H1 (cell line): ENCODE results near the gene BBS9. TPM values are rescaled to one million over a fixed set of nuclear protein-coding genes. Genes with fewer than 3 reads are reported as not detected.

Experiments used
- CTCF ChIA-PET: fragments of 300-600 bp; sonication (Branson Sonifier 250); formaldehyde crosslinking; loops from one replicate; lab custom pipeline; 2021; ENCODE audit not compliant: partially characterized antibody; lab: Charles Lee
- POLR2A ChIA-PET: fragments of 300-600 bp; sonication (Branson Sonifier 250); formaldehyde crosslinking; loops from one replicate; lab custom pipeline; 2021; ENCODE audit warnings: inconsistent platforms; ENCODE audit not compliant: partially characterized antibody; lab: Charles Lee
- DNase-seq, 2 experiments: peaks; one replicate each; pipeline versions ENCODE4 v3.0.0 to v3.0.0-alpha.2; 2010 to 2022; ENCODE audit warnings: low spot score in 2 of 2, low read depth in 1 of 2, mixed read lengths in 1 of 2
- FAIRE-seq: peaks from 2 replicates; lab custom pipeline; 2011; peaks lifted over from hg19 to GRCh38; lab: Jason Lieb, UNC
- H2AFZ ChIP-seq: 2 replicates; pipeline ENCODE4 v1.8.1; 2012; ENCODE audit warnings: low read length, inconsistent platforms
- H2AK5ac ChIP-seq: 2 replicates; pipeline ENCODE4 v1.6.1; 2013; ENCODE audit warnings: low read depth, low read length
- H2BK120ac ChIP-seq: replicated peaks from 2 replicates; pipeline ENCODE3; 2013; ENCODE audit warnings: low read depth, low read length, inconsistent platforms
- H2BK12ac ChIP-seq: 2 replicates; pipeline ENCODE4 v1.6.1; 2013; ENCODE audit warnings: low read depth, low read length
- H2BK15ac ChIP-seq: 2 replicates; pipeline ENCODE4 v1.6.1; 2013; ENCODE audit warnings: low read length
- H2BK20ac ChIP-seq: 2 replicates; pipeline ENCODE4 v1.6.1; 2013; ENCODE audit warnings: low read length
- H2BK5ac ChIP-seq: 2 replicates; pipeline ENCODE4 v1.6.1; 2013; ENCODE audit warnings: low read depth, low read length
- H3K14ac ChIP-seq: 2 replicates; pipeline ENCODE4 v1.6.1; 2013; ENCODE audit warnings: inconsistent platforms; ENCODE audit not compliant: insufficient read length
- H3K18ac ChIP-seq: 2 replicates; pipeline ENCODE4 v1.6.1; 2013; ENCODE audit warnings: low read length; ENCODE audit errors: extremely low read depth
- H3K23ac ChIP-seq: 2 replicates; pipeline ENCODE4 v1.6.1; 2013; ENCODE audit warnings: inconsistent platforms; ENCODE audit not compliant: insufficient read length
- H3K23me2 ChIP-seq: 2 replicates; pipeline ENCODE4 v1.6.1; 2013; ENCODE audit warnings: low read depth, low read length
- H3K27ac ChIP-seq: 2 replicates; pipeline ENCODE4 v1.6.1; 2011; ENCODE audit warnings: low read depth, low read length, inconsistent platforms
- H3K27me3 ChIP-seq, 4 experiments: replicated peaks in 1 of 4; 1 replicate in 1 of 4; 2 replicates in 3 of 4; pipeline versions ENCODE4 v1.6.1 to v1.8.1; 2011 to 2013; ENCODE audit warnings: low read length in 3 of 4, mild to moderate bottlenecking in 3 of 4, inconsistent platforms in 2 of 4, mixed read lengths in 2 of 4, moderate library complexity in 1 of 4; ENCODE audit not compliant: control insufficient read depth in 3 of 4, insufficient read depth in 3 of 4; ENCODE audit errors: extremely low read depth in 1 of 4
- H3K36me3 ChIP-seq, 4 experiments: 2 replicates each; pipeline versions ENCODE4 v1.6.1 to v1.8.1; 2011 to 2013; ENCODE audit warnings: mild to moderate bottlenecking in 4 of 4, low read length in 3 of 4, moderate library complexity in 2 of 4, control low read depth in 1 of 4, inconsistent platforms in 1 of 4; ENCODE audit not compliant: insufficient read depth in 4 of 4, control insufficient read depth in 2 of 4
- H3K4ac ChIP-seq: replicated peaks from 2 replicates; pipeline ENCODE3; 2013; ENCODE audit warnings: low read length, low read depth, mixed read lengths, inconsistent platforms; ENCODE audit not compliant: insufficient read length
- H3K4me1 ChIP-seq, 4 experiments: replicated peaks in 1 of 4; 1 replicate in 1 of 4; 2 replicates in 3 of 4; pipeline versions ENCODE4 v1.6.1 to v1.8.1; 2011 to 2013; ENCODE audit warnings: low read length in 3 of 4, inconsistent platforms in 2 of 4, mixed read lengths in 1 of 4; ENCODE audit not compliant: insufficient read depth in 4 of 4, control insufficient read depth in 3 of 4
- H3K4me2 ChIP-seq, 2 experiments: 2 replicates each; pipeline versions ENCODE4 v1.6.1 to v1.8.1; 2011 to 2013; ENCODE audit warnings: low read depth in 2 of 2, low read length in 2 of 2, control low read depth in 1 of 2, inconsistent platforms in 1 of 2, mild to moderate bottlenecking in 1 of 2; ENCODE audit not compliant: insufficient read depth in 1 of 2
- H3K4me3 ChIP-seq, 4 experiments: fragments of 200-600, 300-600 bp in 1 of 4; sonication (generic), shearing (Covaris generic), sonication (Bioruptor Twin) in 1 of 4; 2 replicates each; pipeline versions ENCODE4 v1.5.1 to v1.8.1; 2011 to 2016; ENCODE audit warnings: low read length in 4 of 4, low read depth in 3 of 4, control low read depth in 2 of 4, inconsistent platforms in 2 of 4, mild to moderate bottlenecking in 2 of 4, mixed read lengths in 1 of 4, moderate library complexity in 1 of 4; ENCODE audit not compliant: insufficient read depth in 2 of 4; ENCODE audit errors: extremely low read depth in 1 of 4
- H3K56ac ChIP-seq: replicated peaks from 2 replicates; pipeline ENCODE3; 2013; ENCODE audit warnings: low read depth, mild to moderate bottlenecking, mixed read lengths, low read length, inconsistent platforms; ENCODE audit not compliant: insufficient read length
- H3K79me1 ChIP-seq: 2 replicates; pipeline ENCODE4 v1.6.1; 2013; ENCODE audit warnings: low read depth, low read length, control low read depth
- H3K79me2 ChIP-seq, 2 experiments: 2 replicates each; pipeline versions ENCODE4 v1.6.1 to v1.8.1; 2012 to 2013; ENCODE audit warnings: low read length in 2 of 2, mild to moderate bottlenecking in 2 of 2, inconsistent platforms in 1 of 2; ENCODE audit not compliant: insufficient read depth in 2 of 2, control insufficient read depth in 1 of 2
- H3K9ac ChIP-seq, 4 experiments: replicated peaks in 1 of 4; 1 replicate in 1 of 4; 2 replicates in 3 of 4; pipeline versions ENCODE4 v1.6.1 to v1.8.1; 2011 to 2013; ENCODE audit warnings: low read depth in 3 of 4, low read length in 3 of 4, control low read depth in 2 of 4, mild to moderate bottlenecking in 2 of 4, moderate library complexity in 2 of 4, inconsistent platforms in 1 of 4; ENCODE audit errors: extremely low read depth in 1 of 4
- H3K9me3 ChIP-seq, 2 experiments: 2 replicates each; pipeline versions ENCODE4 v1.6.1 to v1.8.1; 2012 to 2013; ENCODE audit warnings: mild to moderate bottlenecking in 2 of 2, moderate library complexity in 2 of 2, control low read depth in 1 of 2, inconsistent platforms in 1 of 2, low read depth in 1 of 2, low read length in 1 of 2, mixed read lengths in 1 of 2; ENCODE audit not compliant: insufficient read depth in 2 of 2
- H4K20me1 ChIP-seq, 2 experiments: replicated peaks in 1 of 2; 2 replicates each; pipeline versions ENCODE3 to v1.8.1; 2011 to 2013; ENCODE audit warnings: inconsistent platforms in 2 of 2, low read length in 2 of 2, mild to moderate bottlenecking in 1 of 2; ENCODE audit not compliant: insufficient read depth in 2 of 2, control insufficient read depth in 1 of 2
- H4K5ac ChIP-seq: 2 replicates; pipeline ENCODE4 v1.6.1; 2013; ENCODE audit warnings: low read length, low read depth, mixed read lengths, inconsistent platforms; ENCODE audit not compliant: insufficient read length
- H4K8ac ChIP-seq: 2 replicates; pipeline ENCODE4 v1.8.0; 2013; ENCODE audit warnings: mild to moderate bottlenecking, moderate library complexity, low read length, inconsistent platforms; ENCODE audit not compliant: insufficient read depth; ENCODE audit errors: extremely low read depth
- H4K91ac ChIP-seq: replicated peaks from 2 replicates; pipeline ENCODE3; 2013; ENCODE audit warnings: low read length, mixed read lengths, inconsistent platforms; ENCODE audit not compliant: insufficient read length
- ATF3 ChIP-seq: IDR thresholded peaks from 2 replicates; pipeline ENCODE4 v1.6.1; 2011; ENCODE audit warnings: low read depth, mild to moderate bottlenecking, low read length; ENCODE audit not compliant: insufficient read depth
- CHD2 ChIP-seq: IDR thresholded peaks from 2 replicates; pipeline ENCODE4 v1.6.1; 2012; ENCODE audit warnings: low read length, improper control_type of control experiment
- GABPA ChIP-seq: IDR thresholded peaks from 2 replicates; pipeline ENCODE4 v1.6.1; 2011; ENCODE audit warnings: mild to moderate bottlenecking, low read length, moderate library complexity, borderline replicate concordance; ENCODE audit not compliant: insufficient read depth
- HDAC2 ChIP-seq, 2 experiments: fragments of 300-600 bp in 1 of 2; sonication (generic) in 1 of 2; IDR thresholded peaks; 2 replicates each; pipeline ENCODE4 v1.6.1; 2011 to 2012; ENCODE audit warnings: low read depth in 2 of 2, low read length in 2 of 2, mild to moderate bottlenecking in 2 of 2, moderate library complexity in 2 of 2, borderline replicate concordance in 1 of 2, inconsistent platforms in 1 of 2
- KDM5A ChIP-seq: fragments of 200-600 bp; IDR thresholded peaks from 2 replicates; pipeline ENCODE4 v1.7.1; 2012; ENCODE audit warnings: mild to moderate bottlenecking, low read length, inconsistent platforms, mixed read lengths
- MAFK ChIP-seq: IDR thresholded peaks from 2 replicates; pipeline ENCODE4 v1.6.1; 2012; ENCODE audit warnings: low read depth, mild to moderate bottlenecking, improper control_type of control experiment, low read length
- MAX ChIP-seq: IDR thresholded peaks from 2 replicates; pipeline ENCODE4 v1.6.1; 2012; ENCODE audit warnings: inconsistent platforms
- PHF8 ChIP-seq: fragments of 200-600 bp; sonication (generic); conservative IDR thresholded peaks from 2 replicates; pipeline ENCODE4 v1.7.1; 2012; ENCODE audit warnings: low read depth, mild to moderate bottlenecking, inconsistent platforms, low read length, moderate library complexity
- POLR2A ChIP-seq, 2 experiments: IDR thresholded peaks; 1 replicate in 1 of 2; 2 replicates in 1 of 2; pipeline ENCODE4 v1.6.1; 2011; ENCODE audit warnings: low read depth in 2 of 2, low read length in 2 of 2, mild to moderate bottlenecking in 2 of 2; ENCODE audit errors: control extremely low read depth in 1 of 2
- SAP30 ChIP-seq: fragments of 300-600 bp; sonication (generic); IDR thresholded peaks from 2 replicates; pipeline ENCODE4 v1.7.1; 2012; ENCODE audit warnings: low read length, moderate library complexity, mild to moderate bottlenecking, inconsistent platforms; ENCODE audit not compliant: insufficient read depth, insufficient replicate concordance
- TAF7 ChIP-seq: optimal IDR thresholded peaks from 2 replicates; pipeline ENCODE3; 2011; ENCODE audit warnings: low read depth, mild to moderate bottlenecking, inconsistent platforms, low read length, moderate library complexity, borderline replicate concordance
- WGBS, 2 experiments: shearing (Covaris generic) in 1 of 2; methylation state at CpG; one replicate each; pipeline versions ENCODE4 v1.1.6 to v1.1.7; 2013 to 2015; ENCODE audit warnings: low lambda C conversion rate in 2 of 2, mixed read lengths in 2 of 2, inconsistent platforms in 1 of 2, low coverage in 1 of 2, missing lambda C conversion rate in 1 of 2; ENCODE audit not compliant: insufficient replicate concordance in 2 of 2, insufficient coverage in 1 of 2, insufficient read length in 1 of 2; ENCODE audit errors: extremely low coverage in 1 of 2, missing lambda C conversion rate in 1 of 2; 5-methylcytosine and 5-hydroxymethylcytosine counted together
- polyA plus RNA-seq, 7 experiments: library from polyadenylated mRNA; depleted of rRNA in 3 of 7; stranded (reverse) in 5 of 7; unstranded in 2 of 7; fragments of >200 nt in 5 of 7; fragments of 200-250 nt in 2 of 7; gene quantifications; 1 replicate in 5 of 7; 2 replicates in 1 of 7; 4 replicates in 1 of 7; pipeline versions ENCODE4 v1.2.1 to v1.2.3, GENCODE V29; 2011 to 2013; ENCODE audit warnings: missing spikeins in 2 of 7, mixed read lengths in 2 of 7
- total RNA-seq: library from RNA; stranded (reverse); fragmentation: NEBNext Ultra II Directional; extraction: Animal tissue kit (Norgen Biotek cat#: 25700); gene quantifications from 2 replicates; pipeline ENCODE4 v1.2.1, GENCODE V29; 2021

Gene BBS9
- total and polyA plus RNA-seq, 2 of the 8 experiments (the other 6 are each of a cell fraction or from before 2014, with no cell fraction given), result 22.3 to 37.0 TPM

- H3K79me2 ChIP-seq, result no peaks in the 10 kb centered on the region
- no peaks in the 10 kb centered on the region for H3K23me2 ChIP-seq
- no peaks in the 10 kb centered on the region for H3K9me3 ChIP-seq
- H3K4me3 ChIP-seq, result no peak overlapping the region
- POLR2A ChIA-PET, result interaction anchor here (0.7 kb wide), 1 partner anchor 29 kb away, joined by 3 read pairs; no protein-coding TSS in a partner anchor
- H4K5ac ChIP-seq, result no peak overlapping the region
- H3K9ac ChIP-seq, result no peak overlapping the region
- no peak overlapping the region for H2BK12ac ChIP-seq
- H2BK20ac ChIP-seq, result no peak overlapping the region
- no peak overlapping the region for H4K8ac ChIP-seq
- no peaks in the 10 kb centered on the region for H3K79me1 ChIP-seq
- no peak overlapping the region for H2AK5ac ChIP-seq
- no peaks in the 10 kb centered on the region for H4K20me1 ChIP-seq
- H3K4me1 ChIP-seq, result no peaks in the 10 kb centered on the region
- WGBS, 2 experiments, result 93% methylated on average over 3 of the region's 3 CpGs; no CpG with 5 or more reads in 1 of the 2 experiments
- H2BK120ac ChIP-seq, result no peak overlapping the region
- DNase-seq, result no peak
- CTCF ChIA-PET, result no interaction called here
- H2BK5ac ChIP-seq, result no peak overlapping the region
- H3K27ac ChIP-seq, result no peak overlapping the region
- no peak for TF ChIP-seq KDM5A
- TF ChIP-seq MAX, result no peak
- TF ChIP-seq ATF3, result no peak
- TF ChIP-seq HDAC2 (IDR thresholded peaks at IDR 0.05; ENCODE audit: borderline replicate concordance in 1 of 2, low read depth in 2 of 2, low read length in 2 of 2), result no peak
- no peak for TF ChIP-seq CHD2
- no peak for TF ChIP-seq POLR2A (IDR thresholded peaks at IDR 0.05; ENCODE audit: control extremely low read depth in 1 of 2, low read depth in 2 of 2, low read length in 2 of 2)
- no peak for TF ChIP-seq GABPA
- TF ChIP-seq TAF7, result no peak
- no peak for TF ChIP-seq PHF8
- TF ChIP-seq MAFK, result no peak
- no peak for TF ChIP-seq SAP30
- TF ChIP-seq, all 59 proteins: peak for 0
- no peak overlapping the region for H3K23ac ChIP-seq
- no peak overlapping the region for H3K4me2 ChIP-seq
- no peaks in the 10 kb centered on the region for H3K27me3 ChIP-seq
- H3K56ac ChIP-seq, result no peak overlapping the region
- no peak overlapping the region for H2AFZ ChIP-seq
- H3K36me3 ChIP-seq, result no peaks in the 10 kb centered on the region
- FAIRE-seq, result no peak
- H4K91ac ChIP-seq, result no peak overlapping the region
- no peak overlapping the region for H3K4ac ChIP-seq
- H2BK15ac ChIP-seq, result no peak overlapping the region
- no peak overlapping the region for H3K18ac ChIP-seq
- no peak overlapping the region for H3K14ac ChIP-seq
Observed at GRCh38 chr7:33118383-33118782, 11.0 kb upstream of the BBS9 start.
